ENCODE results near the gene SLC4A4.
"Not testable (repeated sequence)": the region's sequence is repeated elsewhere in the genome, so short reads cannot be mapped to it uniquely, and the experiment has no call there.

Gene SLC4A4

DNA sequence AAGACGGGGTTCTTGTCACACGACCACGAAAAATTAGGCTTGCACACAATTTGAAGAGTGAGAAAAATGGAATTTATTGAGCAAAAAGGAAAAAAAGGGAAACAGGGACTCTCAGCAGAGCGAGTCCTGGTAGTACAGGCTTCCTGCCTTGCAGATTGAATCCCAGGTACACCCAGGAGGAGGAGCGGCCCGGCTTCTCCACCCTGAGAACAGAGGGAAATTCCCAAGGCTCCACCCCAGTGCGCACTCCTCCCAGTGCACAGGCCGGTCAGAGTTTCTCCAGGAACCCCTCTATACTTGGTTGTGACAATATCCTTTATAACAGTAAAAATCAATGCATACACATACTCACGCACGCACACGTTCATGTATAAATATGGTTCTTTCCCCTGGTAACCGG is 22.0 kb downstream of the SLC4A4 start:
- DNase-seq (ENCODE audit: low read depth) = no peak

DNA sequence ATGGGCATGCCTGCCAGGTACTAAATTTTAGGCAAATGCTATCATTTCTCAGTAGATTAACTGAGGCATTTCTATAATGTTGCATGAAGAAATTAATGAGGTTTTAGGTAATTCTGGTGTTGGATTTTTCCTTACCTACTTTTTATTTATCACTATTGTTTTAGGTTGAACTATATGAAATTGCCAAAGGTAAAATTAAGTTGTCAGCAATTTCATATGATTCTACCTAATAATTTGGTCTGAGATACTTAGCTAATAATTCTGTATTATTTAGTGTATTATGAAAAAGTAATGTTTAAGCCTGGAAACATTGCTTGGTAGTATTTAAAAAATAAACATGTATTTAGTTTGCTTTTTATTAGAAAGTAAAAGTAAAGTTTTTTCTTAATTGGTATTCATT is 22.7 kb downstream of the SLC4A4 start:
- no peak for DNase-seq (ENCODE audit: low read depth)

DNA sequence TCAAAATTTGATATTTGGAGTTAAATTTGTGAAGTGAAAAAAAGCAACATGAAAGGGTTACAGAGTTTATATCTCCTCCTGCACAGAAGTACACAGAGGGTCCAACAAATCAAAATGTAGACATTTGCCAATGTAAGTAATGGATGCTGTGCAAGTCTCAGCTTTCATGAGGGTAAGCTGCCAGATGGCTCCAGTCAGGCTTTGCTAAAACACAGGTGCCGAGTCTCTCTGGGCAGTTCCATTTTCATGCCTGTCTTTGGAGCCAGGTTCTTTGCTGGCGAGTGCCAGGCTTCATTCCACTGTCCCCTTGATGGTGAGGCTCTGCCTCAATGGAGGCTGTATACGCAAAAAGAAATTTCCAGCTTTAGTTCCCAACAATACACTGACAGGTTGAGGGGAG is 27.9 kb downstream of the SLC4A4 start:
- DNase-seq (ENCODE audit: low read depth) = no peak

DNA sequence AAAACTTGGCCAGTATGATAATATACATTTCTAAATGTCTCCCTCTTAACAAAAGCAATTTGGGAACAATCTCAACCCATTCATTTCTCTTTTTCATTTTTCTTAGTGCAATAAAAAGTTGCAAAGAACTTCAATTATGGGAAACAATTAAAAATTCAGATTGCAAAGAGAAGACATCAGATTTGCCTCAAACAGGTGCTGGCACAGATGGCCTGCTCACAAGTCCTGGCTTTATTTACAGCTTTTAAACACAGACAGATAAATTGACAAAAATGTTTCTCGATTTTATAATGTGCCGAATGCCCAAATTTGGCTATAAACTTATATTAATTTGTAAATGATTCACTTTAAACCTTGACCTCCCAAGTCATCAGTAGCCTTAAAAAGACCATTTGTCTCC is 28.7 kb downstream of the SLC4A4 start:
- DNase-seq (ENCODE audit: low read depth) = no peak

DNA sequence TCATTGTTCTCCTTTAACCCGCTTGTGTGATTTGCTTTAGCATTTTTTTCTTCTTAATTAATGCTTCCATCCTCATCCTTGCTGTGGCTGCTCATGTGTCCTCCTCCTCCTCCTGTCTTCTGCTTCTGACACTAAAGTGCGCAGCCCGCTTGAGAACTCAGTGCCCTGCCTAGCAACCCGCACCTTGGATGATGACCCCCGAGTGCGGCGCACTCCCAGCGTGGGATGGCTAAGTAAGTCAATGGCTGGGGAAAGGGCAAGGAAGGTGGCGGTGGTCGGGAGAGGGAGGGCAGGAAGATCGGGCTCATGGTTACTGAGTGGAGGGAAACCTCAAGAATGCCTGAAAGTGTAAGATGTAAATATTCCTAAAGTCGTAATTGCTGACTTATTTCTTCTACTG is 30.1 kb downstream of the SLC4A4 start:
- no peak for DNase-seq (ENCODE audit: low read depth)

DNA sequence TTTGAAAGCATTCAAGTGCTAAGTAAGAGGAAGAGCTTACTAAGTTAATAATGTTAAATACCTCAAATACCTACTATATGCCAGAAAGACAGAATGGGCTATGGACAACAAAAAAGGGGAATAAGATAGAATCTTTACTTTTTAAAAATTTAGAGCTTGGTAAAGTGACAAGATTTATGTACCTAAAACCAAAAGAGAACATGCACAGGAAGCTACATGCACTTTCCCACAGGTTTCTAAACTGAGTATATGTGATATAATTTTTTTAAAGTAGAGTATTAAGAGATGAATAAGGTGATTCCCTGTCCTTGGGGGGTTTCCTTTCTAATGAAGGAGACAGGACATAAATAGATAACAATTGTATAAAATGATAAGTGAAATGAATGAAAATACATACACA is 30.7 kb downstream of the SLC4A4 start:
- DNase-seq (ENCODE audit: low read depth) = no peak

DNA sequence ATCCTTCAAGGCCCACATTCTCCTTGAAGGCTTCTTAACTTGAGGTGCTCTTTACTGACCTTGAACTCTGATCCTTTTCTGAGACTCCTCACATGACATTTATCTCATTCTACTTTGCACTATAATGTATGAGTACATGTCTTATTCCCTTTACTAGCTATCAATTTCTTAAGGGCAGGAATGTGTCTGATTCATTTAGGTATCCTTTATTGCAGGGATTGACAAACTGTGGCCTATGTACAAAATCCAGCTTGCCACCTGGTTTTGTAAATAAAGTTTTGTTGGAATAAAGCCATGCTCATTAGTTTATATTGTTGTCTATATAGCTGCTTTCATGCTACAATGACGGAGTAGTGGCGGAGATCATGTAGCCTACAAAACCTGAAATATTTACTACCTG is 36.7 kb downstream of the SLC4A4 start:
- no peak for DNase-seq (ENCODE audit: low read depth)

DNA sequence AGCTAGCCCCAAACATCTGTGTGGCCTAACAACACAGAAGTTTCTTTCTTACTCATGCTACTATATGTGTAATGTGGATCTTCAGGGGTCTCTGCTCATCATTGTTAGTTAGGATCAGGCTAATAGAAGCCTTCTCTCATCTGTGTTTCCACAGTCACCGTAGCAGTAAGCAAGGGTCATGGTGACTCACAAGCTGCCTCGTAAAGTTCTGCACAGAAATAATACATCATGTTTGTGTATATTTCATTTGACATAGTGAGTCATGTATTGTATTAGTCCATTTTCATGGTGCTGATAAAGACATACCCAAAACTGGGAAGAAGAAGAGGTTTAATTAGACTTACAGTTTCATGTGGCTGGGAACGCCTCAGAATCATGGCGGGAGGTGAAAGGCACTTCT is 38.7 kb downstream of the SLC4A4 start:
- DNase-seq (ENCODE audit: low read depth) = no peak

DNA sequence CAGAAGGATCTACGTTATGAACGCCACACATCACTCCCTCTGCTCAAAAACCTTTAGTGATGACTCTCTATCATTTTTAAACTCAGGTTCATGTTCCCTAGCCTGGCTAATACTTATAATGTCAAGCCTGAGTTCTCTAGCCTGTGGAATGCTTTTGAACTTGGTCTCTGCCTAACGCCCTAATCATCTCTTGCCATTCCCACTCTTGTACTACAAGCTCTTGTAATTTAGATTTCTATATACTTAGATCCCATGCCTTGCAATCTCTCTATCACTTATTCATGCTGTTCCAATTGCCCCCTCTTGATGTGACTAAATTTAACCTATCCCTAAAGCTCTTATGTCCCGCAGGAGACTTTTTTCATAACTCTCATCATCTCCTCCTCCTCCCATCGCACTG is 40.3 kb downstream of the SLC4A4 start:
- no peak for DNase-seq (ENCODE audit: low read depth)

DNA sequence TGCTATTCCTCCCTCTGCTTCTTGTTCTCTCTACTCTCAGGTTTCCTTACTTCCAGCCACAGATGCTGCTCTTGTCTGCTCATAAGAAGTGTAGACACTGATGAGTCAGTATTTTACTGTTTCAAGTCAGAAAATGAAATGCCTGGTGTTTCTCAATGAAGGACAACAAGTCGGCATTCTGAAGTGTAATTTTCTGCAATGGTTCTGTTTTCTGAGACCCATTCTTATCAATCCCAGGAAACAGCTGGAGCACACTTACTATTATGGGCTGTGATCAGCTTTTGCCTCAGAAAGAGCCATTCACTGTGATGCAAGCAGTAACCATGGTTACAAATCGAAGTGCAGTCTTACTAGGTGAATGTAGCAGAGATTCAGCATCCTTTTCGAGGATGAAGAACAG is 42.0 kb downstream of the SLC4A4 start:
- DNase-seq (ENCODE audit: low read depth) = no peak

DNA sequence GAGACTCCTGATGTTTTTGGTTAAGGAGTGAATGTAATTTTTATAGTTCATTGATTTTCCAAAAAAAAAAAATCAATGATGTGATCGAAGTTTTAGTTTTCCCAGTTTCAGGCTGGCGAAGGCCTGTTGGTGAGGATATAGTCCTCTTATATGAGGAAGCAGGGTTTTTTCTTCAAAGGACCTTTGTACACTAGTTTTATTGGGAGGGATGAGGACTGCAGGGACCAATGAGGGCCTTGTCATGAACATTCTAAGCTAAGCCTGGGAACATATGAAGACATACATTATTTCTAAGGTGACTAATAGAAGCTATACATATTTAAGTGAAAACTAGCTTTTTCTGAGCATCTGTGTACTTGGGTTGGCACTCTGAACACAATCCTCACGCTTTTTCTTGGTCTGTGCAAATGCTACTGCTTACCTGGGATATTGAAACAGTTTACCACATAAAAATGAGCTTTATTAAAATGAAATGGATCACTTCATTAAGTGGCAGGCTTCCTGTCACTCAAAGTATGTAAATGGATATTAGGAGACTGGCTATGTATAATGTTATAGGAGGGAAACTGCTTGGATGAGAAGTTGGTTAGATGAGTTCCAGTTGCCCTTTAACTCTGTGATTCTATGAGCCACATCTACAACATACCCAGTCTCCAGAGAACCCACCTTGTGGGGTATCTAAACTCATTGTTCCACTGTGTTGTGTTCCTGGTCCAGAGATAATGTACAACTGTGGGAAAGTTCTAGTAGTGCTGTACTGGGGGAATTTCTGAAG is 43.5 kb downstream of the SLC4A4 start:
- no peak for DNase-seq (ENCODE audit: low read depth)

DNA sequence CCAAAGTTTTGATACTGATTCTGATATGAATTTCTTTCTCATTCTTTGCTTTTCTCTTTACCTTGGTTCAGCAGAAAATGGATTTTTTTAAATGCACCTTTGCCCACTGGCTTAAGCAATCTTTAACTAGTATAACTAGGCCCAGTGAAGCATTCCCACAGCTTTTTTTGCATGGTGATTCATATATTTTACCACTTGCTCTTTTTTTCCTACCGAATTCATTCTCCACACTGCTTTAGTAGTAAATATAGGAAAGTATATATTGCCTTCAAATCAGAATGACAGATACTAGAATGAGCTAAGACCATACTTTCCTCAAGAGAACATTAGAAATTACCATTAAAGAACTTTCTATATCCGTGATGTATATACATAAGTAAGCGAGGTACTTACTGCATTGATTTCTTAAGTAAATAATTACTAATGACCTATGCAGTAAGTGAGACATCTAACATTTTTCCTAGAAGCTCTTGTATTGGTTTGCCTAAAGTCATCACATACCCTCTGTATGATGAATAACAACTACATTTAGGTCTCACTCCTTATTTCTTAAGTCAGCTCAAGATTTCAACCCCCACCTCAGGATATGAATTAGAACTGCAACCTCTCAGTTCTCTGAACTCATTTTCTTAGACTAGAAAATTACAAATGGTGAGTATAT is 44.2 kb downstream of the SLC4A4 start:
- no peak for DNase-seq (ENCODE audit: low read depth)

DNA sequence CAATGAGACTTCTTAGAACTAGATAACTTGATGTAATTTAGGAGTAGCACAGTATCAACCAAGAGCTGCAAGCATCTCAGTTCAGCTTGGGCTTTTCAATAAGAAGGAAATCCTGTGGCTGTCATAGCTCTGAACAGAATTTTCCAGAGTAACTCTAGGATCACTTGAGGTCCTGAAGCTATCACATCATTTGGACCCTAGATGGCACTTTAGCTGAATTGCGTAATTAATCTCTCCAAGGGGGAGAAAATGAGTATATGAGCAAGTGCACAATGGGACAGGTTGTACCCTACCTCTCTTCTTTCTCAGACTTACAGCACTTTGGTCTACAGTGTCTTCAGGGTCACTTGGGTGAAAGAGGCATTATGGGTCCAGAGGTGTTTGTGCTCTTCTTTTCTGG is 45.2 kb downstream of the SLC4A4 start:
- DNase-seq (ENCODE audit: low read depth) = no peak

DNA sequence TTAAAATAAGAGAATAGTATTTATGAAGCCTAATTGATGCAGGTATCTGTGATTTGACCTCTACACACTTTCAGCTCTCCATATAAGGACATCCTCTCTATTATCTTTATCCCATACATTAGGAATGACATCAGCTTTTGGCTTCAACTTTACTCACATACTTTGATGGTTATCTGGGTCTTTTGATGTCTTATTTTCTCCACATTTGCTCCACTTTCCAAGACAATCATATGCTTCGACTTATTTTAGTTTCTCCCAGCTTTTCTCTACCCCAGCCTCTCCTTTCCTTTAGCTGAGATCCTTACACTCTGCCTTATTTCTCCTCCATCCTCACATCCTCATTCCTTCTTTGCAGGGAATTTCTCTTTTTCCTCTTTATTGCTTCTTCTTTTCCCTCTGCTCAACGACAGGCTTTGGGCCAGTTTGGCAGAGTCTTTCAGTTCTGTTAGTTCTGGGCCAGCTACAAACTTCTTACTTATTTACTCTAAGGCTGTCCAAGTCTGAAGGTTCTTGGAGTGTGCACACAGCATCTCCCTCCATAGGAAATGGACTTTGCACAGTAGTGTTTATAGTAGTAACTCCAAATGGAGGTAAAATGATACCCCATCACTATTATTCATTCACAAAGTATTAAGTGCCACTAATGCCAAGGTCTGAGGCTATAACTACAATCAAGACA is 50.5 kb downstream of the SLC4A4 start:
- DNase-seq (ENCODE audit: low read depth) = no peak

DNA sequence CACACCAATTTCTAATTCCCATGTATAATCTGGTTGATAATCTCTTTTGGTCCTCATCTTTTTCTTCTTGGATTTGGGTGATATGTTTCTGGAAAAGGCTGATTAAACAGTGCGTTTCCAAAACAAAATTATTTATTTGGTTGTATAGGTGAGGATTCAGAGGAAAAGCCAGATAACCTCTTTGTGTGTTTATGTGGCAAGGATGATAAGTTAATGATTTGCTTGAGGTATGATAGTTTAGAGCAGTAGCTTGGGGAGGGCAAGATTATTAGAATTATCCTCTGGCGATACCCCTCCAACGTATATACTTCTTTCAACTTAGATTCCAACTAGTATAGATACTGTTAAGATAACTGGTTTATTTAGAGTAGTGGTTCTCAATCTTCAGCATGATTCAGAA is 53.3 kb downstream of the SLC4A4 start:
- no peak for DNase-seq (ENCODE audit: low read depth)

DNA sequence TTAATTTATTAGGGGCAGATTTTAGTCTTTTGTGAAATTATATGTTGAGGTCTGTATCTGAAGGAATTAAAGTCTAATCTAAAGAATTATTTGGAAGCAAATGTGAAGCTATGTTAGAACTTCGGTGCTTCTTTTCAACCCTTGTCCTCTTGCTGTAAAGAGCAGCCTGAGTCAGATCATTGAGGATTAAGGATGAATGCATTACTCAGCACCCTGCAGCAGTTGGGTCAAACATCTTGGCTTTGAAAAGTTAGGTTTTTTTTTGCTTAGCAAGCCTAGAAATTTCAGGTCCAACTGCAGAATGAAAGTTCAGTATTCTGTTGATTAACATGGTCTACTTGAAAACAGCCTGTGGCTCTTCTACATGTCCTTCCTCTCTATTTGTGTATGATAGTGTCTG is 57.6 kb downstream of the SLC4A4 start:
- no peak for DNase-seq (ENCODE audit: low read depth)

DNA sequence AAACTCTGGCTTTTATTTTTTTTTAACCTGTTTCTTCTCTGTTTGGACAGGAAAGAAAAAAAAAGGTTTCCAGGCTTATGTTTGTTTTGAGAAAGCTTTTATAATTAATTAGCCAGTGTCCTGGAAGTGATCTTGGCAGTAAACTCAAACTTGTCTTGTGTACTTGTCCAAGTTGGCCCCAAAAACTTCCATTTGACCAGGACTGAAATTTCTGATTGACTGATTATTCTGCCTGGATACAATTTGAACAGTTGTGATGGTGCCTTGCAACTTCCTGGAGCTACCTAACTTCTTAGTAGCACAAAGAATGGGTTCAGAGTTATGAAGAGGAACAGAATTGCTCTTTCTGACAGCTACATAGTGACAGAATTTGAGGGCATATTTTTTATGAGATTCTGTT is 62.0 kb downstream of the SLC4A4 start:
- DNase-seq (ENCODE audit: low read depth) = no peak

DNA sequence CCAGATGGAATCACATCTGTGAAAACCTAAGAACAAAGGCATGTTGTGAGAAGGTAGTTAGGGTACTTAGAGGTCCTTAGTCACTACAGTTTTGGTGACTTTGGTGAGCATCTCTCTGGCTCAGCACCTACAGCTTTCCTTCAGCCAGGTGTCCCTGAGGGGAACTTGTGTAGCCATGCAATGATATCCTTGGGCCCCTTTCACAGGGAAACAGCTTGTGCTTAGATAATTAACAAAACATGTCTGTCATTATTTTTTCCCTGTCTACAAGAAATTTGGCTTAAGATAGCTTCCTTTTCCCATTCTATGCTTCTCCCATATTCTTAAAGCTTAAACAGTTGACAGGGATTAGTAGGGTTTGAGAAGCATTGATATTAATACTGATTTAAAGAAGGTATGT is 63.8 kb downstream of the SLC4A4 start:
- DNase-seq (ENCODE audit: low read depth) = no peak

DNA sequence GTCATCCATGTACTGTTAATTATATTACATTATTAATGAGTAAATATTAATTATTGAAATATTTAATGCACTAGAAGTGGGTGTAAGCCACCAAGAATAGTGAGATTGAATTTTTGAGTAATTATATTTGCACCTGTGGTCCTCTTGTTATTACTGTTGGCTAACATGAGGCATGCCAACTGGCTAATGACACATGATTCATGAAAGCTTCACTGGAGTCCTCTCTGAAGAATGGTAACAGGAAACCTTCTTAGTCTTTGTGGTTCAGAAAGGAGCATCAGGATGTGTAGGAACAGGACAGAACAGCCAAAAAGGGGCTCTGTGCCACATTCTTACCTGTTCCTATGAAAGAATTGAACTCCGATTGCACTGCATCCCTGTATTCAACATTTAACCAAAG is 65.2 kb downstream of the SLC4A4 start:
- DNase-seq (ENCODE audit: low read depth) = no peak

DNA sequence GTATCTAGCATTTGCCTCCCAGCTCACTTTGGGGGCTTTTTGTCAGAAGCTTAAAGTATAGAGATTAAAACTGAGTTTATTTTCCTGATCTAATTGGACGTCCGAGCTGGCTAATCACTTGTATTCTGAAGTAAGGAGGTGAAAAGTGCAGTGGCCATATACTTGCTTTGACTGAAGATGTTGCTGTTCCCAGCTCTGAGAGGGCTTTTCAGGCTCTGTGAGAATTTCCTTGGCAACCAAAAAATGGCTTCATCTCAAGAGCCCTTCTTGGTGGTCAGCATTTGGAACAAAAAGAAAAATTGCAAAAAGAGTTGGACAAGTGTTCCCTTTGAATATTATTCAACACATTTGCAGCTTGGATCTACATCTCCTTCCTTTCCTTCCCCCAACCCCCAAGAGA is 67.0 kb downstream of the SLC4A4 start:
- no peak for DNase-seq (ENCODE audit: low read depth)

DNA sequence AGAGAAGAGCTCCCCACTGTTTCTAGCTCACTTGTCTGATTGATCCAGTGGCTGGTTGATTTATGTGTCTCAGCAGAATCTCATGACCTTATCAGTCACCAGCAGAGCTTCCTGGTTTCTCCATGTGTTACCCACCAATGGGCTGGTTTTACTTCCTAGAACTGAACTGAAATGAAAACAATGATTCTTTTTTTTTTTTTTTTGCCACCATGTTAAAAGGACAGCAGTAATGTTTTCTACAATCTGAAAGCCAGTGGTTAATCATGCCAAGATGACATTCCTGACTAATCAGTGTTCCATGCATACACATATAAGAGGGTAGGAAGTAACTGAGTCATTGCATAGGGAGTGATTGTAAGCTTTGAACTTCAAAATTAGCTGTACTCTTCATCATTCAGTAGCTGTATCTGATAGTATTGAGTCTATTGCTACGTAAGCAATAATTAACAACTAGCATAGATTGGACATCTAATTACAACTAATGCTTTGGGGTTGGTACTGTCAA is 67.7 kb downstream of the SLC4A4 start:
- no peak for DNase-seq (ENCODE audit: low read depth)

DNA sequence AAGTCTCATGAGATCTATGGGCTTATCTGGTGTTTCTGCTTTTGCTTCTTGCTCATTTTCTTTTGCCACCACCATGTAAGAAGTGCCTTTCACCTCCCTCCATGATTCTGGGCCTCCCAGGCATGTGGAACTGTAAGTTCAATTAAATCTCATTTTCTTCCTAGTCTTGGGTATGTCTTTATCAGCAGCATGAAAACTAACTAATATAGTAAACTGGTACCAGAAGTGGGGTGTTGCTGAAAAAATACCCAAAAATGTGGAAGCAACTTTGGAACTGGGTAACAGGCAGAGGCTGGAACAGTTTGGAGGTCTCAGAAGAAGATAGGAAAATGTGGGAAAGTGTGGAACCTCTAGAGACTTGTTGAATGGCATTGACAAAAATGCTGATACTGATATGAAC is 70.1 kb downstream of the SLC4A4 start:
- not testable (repeated sequence) for DNase-seq (ENCODE audit: low read depth)

DNA sequence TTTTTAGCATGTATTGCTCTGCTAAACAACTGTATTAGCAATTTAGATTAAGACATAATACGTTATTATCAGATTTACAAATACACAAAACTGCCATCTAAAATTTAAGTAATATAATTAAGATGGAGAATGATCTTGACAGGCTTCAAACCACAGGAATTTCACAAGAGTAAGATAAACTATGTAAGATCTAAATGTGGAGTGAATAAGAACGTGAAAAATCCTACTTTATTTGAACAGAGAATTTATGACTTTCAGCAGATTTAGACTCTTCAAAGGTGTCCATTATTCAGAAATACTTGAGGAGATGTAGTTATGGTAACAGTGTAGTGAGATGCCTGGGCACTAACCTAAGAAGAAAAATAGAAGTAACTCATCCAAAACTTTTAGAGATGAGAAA is 73.2 kb downstream of the SLC4A4 start:
- no peak for DNase-seq (ENCODE audit: low read depth)

Measured in activated T-cell treated with anti-CD3 and anti-CD28 coated beads for 48 hours (primary cell).